T-helper 1 cell treated with Interleukin-12 subunit alpha and Interleukin-12 subunit beta and Interleukin-4 antibody, amounts not matched to agents 30 μg/mL and 1 μg/mL, for 36 hours (primary cell): ENCODE measurements around the gene ZNF786.
A peak's percentile ranks its signal among the peaks of the same experiment; 100 is the strongest.
"Not testable (repeated sequence)": the region's sequence is repeated elsewhere in the genome, so short reads cannot be mapped to it uniquely, and the experiment has no call there.

ENCODE experiments used
- H3K27ac Mint-ChIP-seq: one replicate; pipeline ENCODE4 v1.8.0; 2021; ENCODE audit warnings: mild to moderate bottlenecking, mixed read lengths
- H3K27me3 Mint-ChIP-seq: one replicate; pipeline ENCODE4 v1.8.0; 2021; ENCODE audit warnings: low read depth, mixed read lengths
- H3K36me3 Mint-ChIP-seq: one replicate; pipeline ENCODE4 v1.8.0; 2021; ENCODE audit warnings: low read depth, mixed read lengths
- H3K4me1 Mint-ChIP-seq: one replicate; pipeline ENCODE4 v1.8.0; 2021; ENCODE audit warnings: low read depth, mixed read lengths
- H3K4me3 Mint-ChIP-seq: one replicate; pipeline ENCODE4 v1.8.0; 2021; ENCODE audit warnings: mild to moderate bottlenecking, moderate library complexity, mixed read lengths
- H3K9me3 Mint-ChIP-seq: one replicate; pipeline ENCODE4 v1.8.0; 2021; ENCODE audit warnings: mixed read lengths

ZNF786 gene

GRCh38 chr7:149100821-149101220 lies 10.3 kb upstream of the ZNF786 start:
- peaks cover 3% of the 10 kb centered on the region for H3K27me3 Mint-ChIP-seq
- no peaks in the 10 kb centered on the region for H3K36me3 Mint-ChIP-seq
- H3K9me3 Mint-ChIP-seq = no peaks in the 10 kb centered on the region
- H3K27ac Mint-ChIP-seq = no peak overlapping the region
- no peaks in the 10 kb centered on the region for H3K4me1 Mint-ChIP-seq
- no peak overlapping the region for H3K4me3 Mint-ChIP-seq

GRCh38 chr7:149099058-149099457 lies 8.5 kb upstream of the ZNF786 start:
- no peaks in the 10 kb centered on the region for H3K9me3 Mint-ChIP-seq
- H3K36me3 Mint-ChIP-seq = no peaks in the 10 kb centered on the region
- no peaks in the 10 kb centered on the region for H3K4me1 Mint-ChIP-seq
- H3K27me3 Mint-ChIP-seq = peaks cover 3% of the 10 kb centered on the region
- no peak overlapping the region for H3K4me3 Mint-ChIP-seq
- no peak overlapping the region for H3K27ac Mint-ChIP-seq

GRCh38 chr7:149097088-149097487 lies 6.6 kb upstream of the ZNF786 start:
- H3K4me1 Mint-ChIP-seq = no peaks in the 10 kb centered on the region
- no peak overlapping the region for H3K27ac Mint-ChIP-seq
- H3K27me3 Mint-ChIP-seq = peaks cover 3% of the 10 kb centered on the region
- no peaks in the 10 kb centered on the region for H3K36me3 Mint-ChIP-seq
- no peaks in the 10 kb centered on the region for H3K9me3 Mint-ChIP-seq
- H3K4me3 Mint-ChIP-seq = no peak overlapping the region

- Mint-ChIP-seq H3K36me3 (no peaks in the 10 kb centered on the region), H3K27ac (no peak overlapping the region), H3K9me3 (no peaks in the 10 kb centered on the region), H3K4me1 (peaks cover 11% of the 10 kb centered on the region), H3K27me3 (no peaks in the 10 kb centered on the region), H3K4me3 (no peak overlapping the region)
Measured at GRCh38 chr7:149093228-149093627, 2.7 kb upstream of the ZNF786 start.

- Mint-ChIP-seq H3K4me1 (peaks cover 11% of the 10 kb centered on the region), H3K4me3 (peak overlapping the region; percentile 51), H3K27ac (peak overlapping the region; percentile 52)
- not testable (repeated sequence) for H3K9me3 Mint-ChIP-seq, H3K36me3 Mint-ChIP-seq, H3K27me3 Mint-ChIP-seq
Measured at GRCh38 chr7:149092244-149092643, 1.7 kb upstream of the ZNF786 start.

GRCh38 chr7:149087376-149087775 lies 3.1 kb downstream of the ZNF786 start:
- Mint-ChIP-seq H3K27me3 (no peaks in the 10 kb centered on the region), H3K36me3 (peaks cover 19% of the 10 kb centered on the region), H3K4me3 (no peak overlapping the region), H3K27ac (no peak overlapping the region), H3K9me3 (peaks cover 13% of the 10 kb centered on the region), H3K4me1 (peaks cover 13% of the 10 kb centered on the region)

GRCh38 chr7:149085866-149086265 lies 4.7 kb downstream of the ZNF786 start:
- H3K4me3 Mint-ChIP-seq = no peak overlapping the region

GRCh38 chr7:149084407-149084806 lies 6.1 kb downstream of the ZNF786 start:
- Mint-ChIP-seq H3K36me3 (peaks cover 21% of the 10 kb centered on the region), H3K27me3 (no peaks in the 10 kb centered on the region), H3K4me1 (peaks cover 6% of the 10 kb centered on the region), H3K4me3 (no peak overlapping the region), H3K9me3 (peaks cover 13% of the 10 kb centered on the region), H3K27ac (no peak overlapping the region)

More at GRCh38 chr7:149085866-149086265, 4.7 kb downstream of the ZNF786 start:
- Mint-ChIP-seq H3K27me3 (no peaks in the 10 kb centered on the region), H3K4me1 (peaks cover 11% of the 10 kb centered on the region), H3K27ac (no peak overlapping the region), H3K36me3 (peaks cover 19% of the 10 kb centered on the region), H3K9me3 (peaks cover 13% of the 10 kb centered on the region)

GRCh38 chr7:149081914-149082313 lies 8.6 kb downstream of the ZNF786 start:
- no peak overlapping the region for H3K4me3 Mint-ChIP-seq
- peaks cover 5% of the 10 kb centered on the region for H3K4me1 Mint-ChIP-seq
- peaks cover 21% of the 10 kb centered on the region for H3K36me3 Mint-ChIP-seq
- peaks cover 13% of the 10 kb centered on the region for H3K9me3 Mint-ChIP-seq
- no peak overlapping the region for H3K27ac Mint-ChIP-seq
- H3K27me3 Mint-ChIP-seq = no peaks in the 10 kb centered on the region

GRCh38 chr7:149077594-149077993 lies 12.9 kb downstream of the ZNF786 start:
- H3K4me1 Mint-ChIP-seq = peaks cover 2% of the 10 kb centered on the region
- no peak overlapping the region for H3K4me3 Mint-ChIP-seq
- no peaks in the 10 kb centered on the region for H3K27me3 Mint-ChIP-seq
- peaks cover 9% of the 10 kb centered on the region for H3K36me3 Mint-ChIP-seq
- no peak overlapping the region for H3K27ac Mint-ChIP-seq
- no peaks in the 10 kb centered on the region for H3K9me3 Mint-ChIP-seq

- no peak overlapping the region for H3K4me3 Mint-ChIP-seq
- no peaks in the 10 kb centered on the region for H3K27me3 Mint-ChIP-seq
- no peaks in the 10 kb centered on the region for H3K4me1 Mint-ChIP-seq
- no peak overlapping the region for H3K27ac Mint-ChIP-seq
- peaks cover 11% of the 10 kb centered on the region for H3K36me3 Mint-ChIP-seq
- H3K9me3 Mint-ChIP-seq = no peaks in the 10 kb centered on the region
Measured at GRCh38 chr7:149075286-149075685, 15.2 kb downstream of the ZNF786 start.

- no peak overlapping the region for H3K27ac Mint-ChIP-seq
- H3K27me3 Mint-ChIP-seq = no peaks in the 10 kb centered on the region
- peaks cover 13% of the 10 kb centered on the region for H3K36me3 Mint-ChIP-seq
- H3K9me3 Mint-ChIP-seq = no peaks in the 10 kb centered on the region
- H3K4me3 Mint-ChIP-seq = no peak overlapping the region
- no peaks in the 10 kb centered on the region for H3K4me1 Mint-ChIP-seq
Measured at GRCh38 chr7:149074116-149074885, 16.2 kb downstream of the ZNF786 start.

- H3K36me3 Mint-ChIP-seq = peaks cover 17% of the 10 kb centered on the region
- H3K4me1 Mint-ChIP-seq = no peaks in the 10 kb centered on the region
- H3K27ac Mint-ChIP-seq = no peak overlapping the region
- no peaks in the 10 kb centered on the region for H3K9me3 Mint-ChIP-seq
- no peak overlapping the region for H3K4me3 Mint-ChIP-seq
- H3K27me3 Mint-ChIP-seq = no peaks in the 10 kb centered on the region
Measured at GRCh38 chr7:149072438-149072775, 18.1 kb downstream of the ZNF786 start.

- Mint-ChIP-seq H3K27me3 (no peaks in the 10 kb centered on the region), H3K36me3 (peaks cover 14% of the 10 kb centered on the region), H3K4me1 (no peaks in the 10 kb centered on the region), H3K9me3 (no peaks in the 10 kb centered on the region), H3K4me3 (peak overlapping the region; percentile 50), H3K27ac (no peak overlapping the region)
Measured at GRCh38 chr7:149071641-149072437, 18.7 kb downstream of the ZNF786 start.

- Mint-ChIP-seq H3K36me3 (peaks cover 12% of the 10 kb centered on the region), H3K9me3 (no peaks in the 10 kb centered on the region)
Measured at GRCh38 chr7:149071182-149071635, 19.3 kb downstream of the ZNF786 start.

More at GRCh38 chr7:149071182-149071635, 19.3 kb downstream of the ZNF786 start:
- Mint-ChIP-seq H3K4me3 (no peak overlapping the region), H3K27me3 (no peaks in the 10 kb centered on the region), H3K27ac (no peak overlapping the region), H3K4me1 (no peaks in the 10 kb centered on the region)
